ENCODE measurements around the gene MAST4.

Gene MAST4

GRCh38 chr5:66704790-66705425, 108.7 kb downstream of the MAST4 start:
- Histone ChIP-seq H3K9ac (ENCODE audit: low read length) (no peak overlapping the region), H3K36me3 (ENCODE audit: insufficient read depth, low read length) (no peaks in the 10 kb centered on the region), H3K27me3 (ENCODE audit: control insufficient read depth in 1 of 2, insufficient read depth in 2 of 2, low read length in 2 of 2) (no peaks in the 10 kb centered on the region), H3K4me1 (ENCODE audit: insufficient read depth, low read length) (no peaks in the 10 kb centered on the region), H3K4me3 (ENCODE audit: low read depth in 1 of 2, low read length in 2 of 2) (no peak overlapping the region), H3K9me3 (ENCODE audit: low read length) (no peaks in the 10 kb centered on the region), H3K27ac (ENCODE audit: low read depth, low read length) (no peak overlapping the region)

GRCh38 chr5:66708368-66708767, 112.2 kb downstream of the MAST4 start:
- H3K4me3 ChIP-seq (ENCODE audit: low read depth in 1 of 2, low read length in 2 of 2), result no peak overlapping the region
- no peaks in the 10 kb centered on the region for H3K27me3 ChIP-seq (ENCODE audit: control insufficient read depth in 1 of 2, insufficient read depth in 2 of 2, low read length in 2 of 2)
- no peaks in the 10 kb centered on the region for H3K4me1 ChIP-seq (ENCODE audit: insufficient read depth, low read length)
- no peak overlapping the region for H3K9ac ChIP-seq (ENCODE audit: low read length)
- no peaks in the 10 kb centered on the region for H3K9me3 ChIP-seq (ENCODE audit: low read length)
- H3K27ac ChIP-seq (ENCODE audit: low read depth, low read length), result no peak overlapping the region
- H3K36me3 ChIP-seq (ENCODE audit: insufficient read depth, low read length), result no peaks in the 10 kb centered on the region

GRCh38 chr5:66710557-66711088, 114.4 kb downstream of the MAST4 start:
- no peak overlapping the region for H3K9ac ChIP-seq (ENCODE audit: low read length)
- H3K36me3 ChIP-seq (ENCODE audit: insufficient read depth, low read length), result no peaks in the 10 kb centered on the region
- H3K4me1 ChIP-seq (ENCODE audit: insufficient read depth, low read length), result no peaks in the 10 kb centered on the region
- H3K4me3 ChIP-seq (ENCODE audit: low read depth in 1 of 2, low read length in 2 of 2), result no peak overlapping the region
- H3K27me3 ChIP-seq (ENCODE audit: control insufficient read depth in 1 of 2, insufficient read depth in 2 of 2, low read length in 2 of 2), result no peaks in the 10 kb centered on the region
- H3K27ac ChIP-seq (ENCODE audit: low read depth, low read length), result no peak overlapping the region
- no peaks in the 10 kb centered on the region for H3K9me3 ChIP-seq (ENCODE audit: low read length)

GRCh38 chr5:66713998-66714397, 117.8 kb downstream of the MAST4 start:
- Histone ChIP-seq H3K9me3 (ENCODE audit: low read length) (no peaks in the 10 kb centered on the region), H3K9ac (ENCODE audit: low read length) (no peak overlapping the region), H3K4me3 (ENCODE audit: low read depth in 1 of 2, low read length in 2 of 2) (no peak overlapping the region), H3K36me3 (ENCODE audit: insufficient read depth, low read length) (no peaks in the 10 kb centered on the region), H3K27ac (ENCODE audit: low read depth, low read length) (no peak overlapping the region), H3K27me3 (ENCODE audit: control insufficient read depth in 1 of 2, insufficient read depth in 2 of 2, low read length in 2 of 2) (no peaks in the 10 kb centered on the region), H3K4me1 (ENCODE audit: insufficient read depth, low read length) (no peaks in the 10 kb centered on the region)

- Histone ChIP-seq H3K36me3 (ENCODE audit: insufficient read depth, low read length) (no peaks in the 10 kb centered on the region), H3K9ac (ENCODE audit: low read length) (no peak overlapping the region), H3K4me3 (ENCODE audit: low read depth in 1 of 2, low read length in 2 of 2) (no peak overlapping the region), H3K9me3 (ENCODE audit: low read length) (no peaks in the 10 kb centered on the region), H3K27me3 (ENCODE audit: control insufficient read depth in 1 of 2, insufficient read depth in 2 of 2, low read length in 2 of 2) (no peaks in the 10 kb centered on the region), H3K4me1 (ENCODE audit: insufficient read depth, low read length) (no peaks in the 10 kb centered on the region), H3K27ac (ENCODE audit: low read depth, low read length) (no peak overlapping the region)
Measured at GRCh38 chr5:66717455-66718373, 121.5 kb downstream of the MAST4 start.

- Histone ChIP-seq H3K27me3 (ENCODE audit: control insufficient read depth in 1 of 2, insufficient read depth in 2 of 2, low read length in 2 of 2) (no peaks in the 10 kb centered on the region), H3K36me3 (ENCODE audit: insufficient read depth, low read length) (no peaks in the 10 kb centered on the region), H3K9me3 (ENCODE audit: low read length) (no peaks in the 10 kb centered on the region), H3K4me1 (ENCODE audit: insufficient read depth, low read length) (no peaks in the 10 kb centered on the region), H3K27ac (ENCODE audit: low read depth, low read length) (no peak overlapping the region), H3K4me3 (ENCODE audit: low read depth in 1 of 2, low read length in 2 of 2) (no peak overlapping the region), H3K9ac (ENCODE audit: low read length) (no peak overlapping the region)
Measured at GRCh38 chr5:66718374-66719002, 122.3 kb downstream of the MAST4 start.

- Histone ChIP-seq H3K9me3 (ENCODE audit: low read length) (no peaks in the 10 kb centered on the region), H3K4me1 (ENCODE audit: insufficient read depth, low read length) (no peaks in the 10 kb centered on the region)
Measured at GRCh38 chr5:66720780-66721179, 124.6 kb downstream of the MAST4 start.

GRCh38 chr5:66722686-66723085, 126.5 kb downstream of the MAST4 start:
- no peak overlapping the region for H3K4me3 ChIP-seq (ENCODE audit: low read depth in 1 of 2, low read length in 2 of 2)
- H3K27me3 ChIP-seq (ENCODE audit: control insufficient read depth in 1 of 2, insufficient read depth in 2 of 2, low read length in 2 of 2), result no peaks in the 10 kb centered on the region
- H3K9me3 ChIP-seq (ENCODE audit: low read length), result no peaks in the 10 kb centered on the region
- H3K9ac ChIP-seq (ENCODE audit: low read length), result no peak overlapping the region
- no peak overlapping the region for H3K27ac ChIP-seq (ENCODE audit: low read depth, low read length)
- no peaks in the 10 kb centered on the region for H3K36me3 ChIP-seq (ENCODE audit: insufficient read depth, low read length)
- H3K4me1 ChIP-seq (ENCODE audit: insufficient read depth, low read length), result no peaks in the 10 kb centered on the region

More at GRCh38 chr5:66720780-66721179, 124.6 kb downstream of the MAST4 start:
- Histone ChIP-seq H3K4me3 (ENCODE audit: low read depth in 1 of 2, low read length in 2 of 2) (no peak overlapping the region), H3K9ac (ENCODE audit: low read length) (no peak overlapping the region), H3K27me3 (ENCODE audit: control insufficient read depth in 1 of 2, insufficient read depth in 2 of 2, low read length in 2 of 2) (no peaks in the 10 kb centered on the region), H3K36me3 (ENCODE audit: insufficient read depth, low read length) (no peaks in the 10 kb centered on the region), H3K27ac (ENCODE audit: low read depth, low read length) (no peak overlapping the region)

- Histone ChIP-seq H3K9ac (ENCODE audit: low read length) (no peak overlapping the region), H3K9me3 (ENCODE audit: low read length) (no peaks in the 10 kb centered on the region), H3K4me1 (ENCODE audit: insufficient read depth, low read length) (no peaks in the 10 kb centered on the region), H3K4me3 (ENCODE audit: low read depth in 1 of 2, low read length in 2 of 2) (no peak overlapping the region), H3K27ac (ENCODE audit: low read depth, low read length) (no peak overlapping the region), H3K36me3 (ENCODE audit: insufficient read depth, low read length) (no peaks in the 10 kb centered on the region), H3K27me3 (ENCODE audit: control insufficient read depth in 1 of 2, insufficient read depth in 2 of 2, low read length in 2 of 2) (no peaks in the 10 kb centered on the region)
Measured at GRCh38 chr5:66724349-66725139, 128.4 kb downstream of the MAST4 start.

- Histone ChIP-seq H3K4me3 (ENCODE audit: low read depth in 1 of 2, low read length in 2 of 2) (no peak overlapping the region), H3K36me3 (ENCODE audit: insufficient read depth, low read length) (no peaks in the 10 kb centered on the region), H3K9me3 (ENCODE audit: low read length) (no peaks in the 10 kb centered on the region), H3K4me1 (ENCODE audit: insufficient read depth, low read length) (no peaks in the 10 kb centered on the region), H3K27me3 (ENCODE audit: control insufficient read depth in 1 of 2, insufficient read depth in 2 of 2, low read length in 2 of 2) (no peaks in the 10 kb centered on the region), H3K27ac (ENCODE audit: low read depth, low read length) (no peak overlapping the region), H3K9ac (ENCODE audit: low read length) (no peak overlapping the region)
Measured at GRCh38 chr5:66727630-66728029, 131.4 kb downstream of the MAST4 start.

GRCh38 chr5:66728049-66728448, 131.9 kb downstream of the MAST4 start:
- Histone ChIP-seq H3K4me1 (ENCODE audit: insufficient read depth, low read length) (no peaks in the 10 kb centered on the region), H3K27me3 (ENCODE audit: control insufficient read depth in 1 of 2, insufficient read depth in 2 of 2, low read length in 2 of 2) (no peaks in the 10 kb centered on the region), H3K36me3 (ENCODE audit: insufficient read depth, low read length) (no peaks in the 10 kb centered on the region), H3K4me3 (ENCODE audit: low read depth in 1 of 2, low read length in 2 of 2) (no peak overlapping the region), H3K9ac (ENCODE audit: low read length) (no peak overlapping the region), H3K27ac (ENCODE audit: low read depth, low read length) (no peak overlapping the region), H3K9me3 (ENCODE audit: low read length) (no peaks in the 10 kb centered on the region)
